Kidney epithelial cell (primary cell): ENCODE data around the gene DCBLD1. TPM values are rescaled to one million over a fixed set of nuclear protein-coding genes. Genes with fewer than 3 reads are reported as not detected.
"Not testable (repeated sequence)": the region's sequence is repeated elsewhere in the genome, so short reads cannot be mapped to it uniquely, and the experiment has no call there.

ENCODE experiments used
- DNase-seq: peaks from one replicate; pipeline ENCODE4 v3.0.0-alpha.2; 2010; ENCODE audit warnings: low read depth
- H3K27me3 ChIP-seq: 2 replicates; pipeline ENCODE4 v1.6.0; 2011; ENCODE audit warnings: low read length; ENCODE audit not compliant: control insufficient read depth, insufficient read depth
- H3K36me3 ChIP-seq: 2 replicates; pipeline ENCODE4 v1.5.1; 2011; ENCODE audit warnings: low read length; ENCODE audit not compliant: control insufficient read depth, insufficient read depth
- H3K4me3 ChIP-seq: 2 replicates; pipeline ENCODE4 v1.5.1; 2011; ENCODE audit warnings: low read depth, mild to moderate bottlenecking, control low read depth, low read length
- total RNA-seq: library from RNA; depleted of rRNA; stranded (reverse); fragments of >200 nt; gene quantifications from 2 replicates; pipeline ENCODE4 v1.2.3, GENCODE V29; 2015
- TF ChIP-seq, protein P1 (sequence below): IDR thresholded peaks from 2 replicates; pipeline ENCODE4 v1.5.1; 2011; ENCODE audit warnings: mild to moderate bottlenecking, moderate library complexity, low read length, control low read depth, inconsistent platforms; ENCODE audit not compliant: insufficient read depth, poor library complexity, severe bottlenecking

The DCBLD1 gene
- total RNA-seq, 1 donor from 2014 or later: 10.6 TPM

DNA sequence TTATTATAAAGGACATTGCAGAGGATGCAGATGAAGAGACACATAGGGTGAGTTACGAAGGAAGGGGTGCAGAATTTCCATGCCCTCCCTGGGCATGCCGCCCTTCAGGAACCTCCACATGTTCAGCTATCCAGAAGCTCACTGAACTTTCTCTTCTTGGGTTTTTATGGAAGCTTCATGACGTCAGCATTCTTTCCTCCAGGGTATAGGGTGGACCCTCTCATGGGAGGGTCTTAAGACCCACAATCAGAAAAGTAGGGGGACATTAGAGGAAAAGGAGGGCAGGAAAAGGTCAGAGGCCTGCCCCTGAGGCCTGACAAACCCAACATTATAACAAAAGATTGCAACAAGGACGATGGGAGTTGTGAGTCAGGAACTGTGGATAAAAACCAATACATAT lies 14.6 kb upstream of the DCBLD1 start:
- Histone ChIP-seq H3K36me3 (no peaks in the 10 kb centered on the region), H3K27me3 (no peaks in the 10 kb centered on the region), H3K4me3 (no peak overlapping the region)
- TF ChIP-seq, protein P1, sequence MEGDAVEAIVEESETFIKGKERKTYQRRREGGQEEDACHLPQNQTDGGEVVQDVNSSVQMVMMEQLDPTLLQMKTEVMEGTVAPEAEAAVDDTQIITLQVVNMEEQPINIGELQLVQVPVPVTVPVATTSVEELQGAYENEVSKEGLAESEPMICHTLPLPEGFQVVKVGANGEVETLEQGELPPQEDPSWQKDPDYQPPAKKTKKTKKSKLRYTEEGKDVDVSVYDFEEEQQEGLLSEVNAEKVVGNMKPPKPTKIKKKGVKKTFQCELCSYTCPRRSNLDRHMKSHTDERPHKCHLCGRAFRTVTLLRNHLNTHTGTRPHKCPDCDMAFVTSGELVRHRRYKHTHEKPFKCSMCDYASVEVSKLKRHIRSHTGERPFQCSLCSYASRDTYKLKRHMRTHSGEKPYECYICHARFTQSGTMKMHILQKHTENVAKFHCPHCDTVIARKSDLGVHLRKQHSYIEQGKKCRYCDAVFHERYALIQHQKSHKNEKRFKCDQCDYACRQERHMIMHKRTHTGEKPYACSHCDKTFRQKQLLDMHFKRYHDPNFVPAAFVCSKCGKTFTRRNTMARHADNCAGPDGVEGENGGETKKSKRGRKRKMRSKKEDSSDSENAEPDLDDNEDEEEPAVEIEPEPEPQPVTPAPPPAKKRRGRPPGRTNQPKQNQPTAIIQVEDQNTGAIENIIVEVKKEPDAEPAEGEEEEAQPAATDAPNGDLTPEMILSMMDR: no peak
- no peak for DNase-seq

DNA sequence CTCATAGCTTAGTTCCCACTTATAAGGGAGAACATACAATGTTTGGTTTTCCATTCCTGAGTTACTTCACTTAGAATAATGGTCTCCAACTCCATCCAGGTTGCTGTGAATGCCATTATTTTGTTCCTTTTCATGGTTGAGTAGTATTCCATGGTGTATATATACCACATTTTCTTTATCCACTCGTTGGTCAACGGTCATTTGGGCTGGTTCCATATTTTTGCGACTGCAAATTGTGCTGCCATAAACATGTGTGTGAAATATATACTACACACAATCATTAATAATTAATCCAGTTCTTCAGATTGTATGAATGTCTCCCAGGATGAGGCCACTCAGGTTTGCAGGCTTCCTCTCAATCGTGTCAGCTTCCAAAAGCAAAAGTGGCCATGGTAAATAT lies 13.9 kb upstream of the DCBLD1 start:
- not testable (repeated sequence) for H3K36me3 ChIP-seq, H3K27me3 ChIP-seq, H3K4me3 ChIP-seq, DNase-seq

DNA sequence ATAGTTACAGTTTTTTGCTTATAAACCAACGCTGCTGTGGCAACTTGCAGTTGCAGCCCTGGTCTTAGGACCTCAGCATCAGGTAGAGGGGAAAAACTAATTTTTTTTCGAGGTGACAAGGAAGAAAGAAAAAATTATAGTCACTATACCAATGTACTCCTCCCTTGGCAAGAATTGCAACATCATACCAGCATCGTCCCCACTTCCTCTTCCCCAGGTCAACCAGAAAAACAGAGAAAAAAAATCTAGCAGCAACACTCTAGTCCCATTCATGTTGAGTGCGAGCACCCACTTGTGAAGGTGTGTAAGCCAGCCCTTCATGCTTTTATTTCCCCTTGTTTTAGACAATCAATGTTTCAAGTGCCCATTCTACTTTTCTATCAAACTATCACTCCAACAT lies 13.1 kb upstream of the DCBLD1 start:
- TF ChIP-seq, protein P1: no peak
- Histone ChIP-seq H3K27me3 (no peaks in the 10 kb centered on the region), H3K36me3 (no peaks in the 10 kb centered on the region), H3K4me3 (no peak overlapping the region)
- DNase-seq: no peak

DNA sequence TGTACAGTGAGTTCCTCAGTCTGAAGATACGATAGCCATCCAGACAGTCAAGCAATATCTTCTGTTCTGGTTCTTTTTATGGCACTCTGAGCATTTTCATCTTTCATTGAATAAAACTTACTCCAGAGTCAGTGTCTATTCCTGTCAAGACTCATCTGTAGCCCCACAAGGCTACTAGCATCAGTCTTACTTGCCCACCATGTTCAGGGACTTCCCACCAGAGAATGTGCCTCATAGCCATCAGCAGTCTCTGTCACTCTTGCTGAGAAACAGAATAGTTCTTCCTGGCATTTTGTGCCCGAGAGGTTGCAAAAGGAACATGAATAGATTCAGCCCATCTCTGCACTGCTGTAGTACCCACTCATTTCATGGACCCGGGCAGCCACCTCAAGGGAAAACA lies 12.7 kb upstream of the DCBLD1 start:
- H3K36me3 ChIP-seq: no peaks in the 10 kb centered on the region
- no peak overlapping the region for H3K4me3 ChIP-seq
- TF ChIP-seq, protein P1: no peak
- DNase-seq: no peak
- no peaks in the 10 kb centered on the region for H3K27me3 ChIP-seq

- no peaks in the 10 kb centered on the region for H3K36me3 ChIP-seq
- no peak overlapping the region for H3K4me3 ChIP-seq
- H3K27me3 ChIP-seq: no peaks in the 10 kb centered on the region
- TF ChIP-seq, protein P1: no peak
- no peak for DNase-seq
Measured at GRCh38 chr6:117472667-117473066, 9.8 kb upstream of the DCBLD1 start.

- TF ChIP-seq, protein P1: no peak
- no peaks in the 10 kb centered on the region for H3K27me3 ChIP-seq
- H3K4me3 ChIP-seq: no peak overlapping the region
- no peak for DNase-seq
- no peaks in the 10 kb centered on the region for H3K36me3 ChIP-seq
Measured at GRCh38 chr6:117473401-117473800, 9.1 kb upstream of the DCBLD1 start.
